Liver (tissue), 9 donors: Measurements from ENCODE around the gene ZNF329. TPM values are rescaled to one million over a fixed set of nuclear protein-coding genes. Genes with fewer than 3 reads are reported as not detected.

ENCODE experiments used
- DNase-seq: peaks from one replicate; pipeline ENCODE4 v3.0.0-alpha.2; 2017; ENCODE audit warnings: low spot score
- H3K27ac ChIP-seq, 2 donors: one replicate each; pipeline ENCODE4 v1.7.0; 2013; ENCODE audit warnings: inconsistent platforms in 2 of 2, low read length in 2 of 2, control low read depth in 1 of 2, low read depth in 1 of 2, mild to moderate bottlenecking in 1 of 2
- H3K27me3 ChIP-seq, 4 donors: one replicate each; pipeline versions ENCODE4 v1.6.1 to v1.7.0; 2013; ENCODE audit warnings: low read length in 3 of 4, inconsistent platforms in 1 of 4, mild to moderate bottlenecking in 1 of 4, moderate library complexity in 1 of 4; ENCODE audit not compliant: control insufficient read depth in 4 of 4, insufficient read depth in 4 of 4
- H3K36me3 ChIP-seq, 4 donors: one replicate each; pipeline versions ENCODE4 v1.6.1 to v1.7.0; 2013; ENCODE audit warnings: low read length in 3 of 4, mild to moderate bottlenecking in 3 of 4, low read depth in 1 of 4, moderate library complexity in 1 of 4; ENCODE audit not compliant: control insufficient read depth in 4 of 4, insufficient read depth in 3 of 4
- H3K4me1 ChIP-seq, 4 donors: one replicate each; pipeline versions ENCODE4 v1.6.1 to v1.7.0; 2013; ENCODE audit warnings: low read length in 3 of 4, mild to moderate bottlenecking in 3 of 4, moderate library complexity in 1 of 4; ENCODE audit not compliant: control insufficient read depth in 4 of 4, insufficient read depth in 4 of 4
- H3K4me3 ChIP-seq, 3 donors: one replicate each; pipeline versions ENCODE4 v1.6.1 to v1.7.0; 2013; ENCODE audit warnings: low read length in 3 of 3, control low read depth in 1 of 3, low read depth in 1 of 3, mild to moderate bottlenecking in 1 of 3
- H3K9ac ChIP-seq, 2 donors: one replicate each; pipeline ENCODE4 v1.7.0; 2013; ENCODE audit warnings: low read length in 2 of 2, mild to moderate bottlenecking in 2 of 2, moderate library complexity in 2 of 2, control low read depth in 1 of 2, low read depth in 1 of 2
- H3K9me3 ChIP-seq, 4 donors: one replicate each; pipeline versions ENCODE4 v1.6.1 to v1.7.0; 2013; ENCODE audit warnings: low read length in 3 of 4; ENCODE audit not compliant: control insufficient read depth in 4 of 4
- CTCF ChIP-seq: fragments of 150-350 bp; IDR thresholded peaks from 2 replicates; pipeline ENCODE4 v1.5.1; 2017; ENCODE audit warnings: improper control_type of control experiment, low read depth, low read length; ENCODE audit not compliant: missing input control
- EGR1 ChIP-seq, 2 donors: IDR thresholded peaks; 2 replicates each; pipeline ENCODE4 v1.6.1; 2016 to 2018; ENCODE audit warnings: antibody characterized with exemption in 2 of 2, low read depth in 2 of 2
- FOXA1 ChIP-seq: IDR thresholded peaks from 2 replicates; pipeline ENCODE4 v1.6.1; 2016; ENCODE audit warnings: antibody characterized with exemption
- FOXA2 ChIP-seq: IDR thresholded peaks from 2 replicates; pipeline ENCODE4 v1.6.1; 2016; ENCODE audit warnings: antibody characterized with exemption
- HNF4A ChIP-seq, 2 donors: conservative IDR thresholded peaks; 2 replicates each; pipeline ENCODE4 v1.6.1; 2016; ENCODE audit warnings: antibody characterized with exemption in 2 of 2, mild to moderate bottlenecking in 2 of 2
- HNF4G ChIP-seq: IDR thresholded peaks from 2 replicates; pipeline ENCODE4 v1.6.1; 2016; ENCODE audit warnings: antibody characterized with exemption
- MAX ChIP-seq: IDR thresholded peaks from 2 replicates; pipeline ENCODE4 v1.6.1; 2016; ENCODE audit warnings: antibody characterized with exemption
- NR2F2 ChIP-seq: IDR thresholded peaks from 2 replicates; pipeline ENCODE4 v1.6.1; 2016; ENCODE audit warnings: antibody characterized with exemption
- RAD21 ChIP-seq, 2 donors: IDR thresholded peaks; 2 replicates each; pipeline ENCODE4 v1.6.1; 2016; ENCODE audit warnings: antibody characterized with exemption in 2 of 2, mild to moderate bottlenecking in 2 of 2
- RXRA ChIP-seq, 2 donors: IDR thresholded peaks; 2 replicates each; pipeline ENCODE4 v1.6.1; 2017 to 2018; ENCODE audit warnings: antibody characterized with exemption in 2 of 2, mild to moderate bottlenecking in 1 of 2
- SP1 ChIP-seq: IDR thresholded peaks from 2 replicates; pipeline ENCODE4 v1.6.1; 2018; ENCODE audit warnings: antibody characterized with exemption, mild to moderate bottlenecking
- TAF1 ChIP-seq: conservative IDR thresholded peaks from 2 replicates; pipeline ENCODE4 v1.6.1; 2016; ENCODE audit warnings: antibody characterized with exemption, mild to moderate bottlenecking
- YY1 ChIP-seq: IDR thresholded peaks from 2 replicates; pipeline ENCODE4 v1.6.1; 2016; ENCODE audit warnings: antibody characterized with exemption, mild to moderate bottlenecking
- ZBTB33 ChIP-seq: IDR thresholded peaks from 2 replicates; pipeline ENCODE4 v1.6.1; 2016; ENCODE audit warnings: antibody characterized with exemption
- WGBS: extraction: QIAGEN DNeasy Blood & Tissue Kit; methylation state at CpG from one replicate; pipeline ENCODE4 v1.1.7; 2013; 5-methylcytosine and 5-hydroxymethylcytosine counted together
- polyA plus RNA-seq, 2 donors: library from polyadenylated mRNA; stranded (reverse) in 1 of 2; unstranded in 1 of 2; fragments of 200-250 nt in 1 of 2; fragments of >200 nt in 1 of 2; fragmentation: Nextera tagmentation in 1 of 2; extraction: Ambion mirVana in 1 of 2; gene quantifications; one replicate each; pipeline versions ENCODE4 v1.2.1 to v1.2.3, GENCODE V29; 2013 to 2015
- total RNA-seq, 2 donors: library from RNA; depleted of rRNA; stranded (reverse); fragments of >200 nt; gene quantifications; one replicate each; pipeline ENCODE4 v1.2.3, GENCODE V29; 2014
- donor health status: healthy.
- donor health status: healthy.
- donor health status: healthy.
- donor health status: healthy.
- donor health status: healthy.

Gene ZNF329
- total and polyA plus RNA-seq, 4 donors: 1.2 to 6.8 (median 3.8) TPM

GRCh38 chr19:58097349-58097748 lies 53.2 kb downstream of the ZNF329 start:
- TF ChIP-seq SP1 (no peak), RAD21 (IDR thresholded peaks at IDR 0.05) (no peak), RXRA (IDR thresholded peaks at IDR 0.05) (no peak)
- Histone ChIP-seq H3K4me3 (peak overlapping the region; percentile 27 to 92 (median 38)), H3K27ac (no peak overlapping the region), H3K9me3 (peaks cover 17 to 32% (median 24%) of the 10 kb centered on the region in 4 donors), H3K9ac (no peak overlapping the region), H3K27me3 (no peaks in the 10 kb centered on the region), H3K36me3 (no peaks in the 10 kb centered on the region), H3K4me1 (peaks cover 0 to 6% (median 3%) of the 10 kb centered on the region in 4 donors)
- DNase-seq: no peak
- WGBS: 53% methylated on average over 8 of the region's 8 CpGs

GRCh38 chr19:58096884-58097283 lies 53.7 kb downstream of the ZNF329 start:
- DNase-seq: no peak

GRCh38 chr19:58095328-58095727 lies 55.3 kb downstream of the ZNF329 start:
- peak overlapping the region in 1 of 3 donors; percentile 6 for H3K4me3 ChIP-seq
- 95% methylated on average over 10 of the region's 10 CpGs for WGBS
- no peaks in the 10 kb centered on the region for H3K27me3 ChIP-seq
- no peak overlapping the region for H3K27ac ChIP-seq
- peaks cover 0 to 6% (median 3%) of the 10 kb centered on the region in 4 donors for H3K4me1 ChIP-seq
- no peak for DNase-seq
- peaks cover 20 to 29% (median 26%) of the 10 kb centered on the region in 4 donors for H3K9me3 ChIP-seq
- no peak overlapping the region for H3K9ac ChIP-seq
- no peaks in the 10 kb centered on the region for H3K36me3 ChIP-seq
- TF ChIP-seq SP1: no peak
- no peak for TF ChIP-seq HNF4G
- no peak for TF ChIP-seq RXRA (IDR thresholded peaks at IDR 0.05)
- TF ChIP-seq RAD21 (IDR thresholded peaks at IDR 0.05): no peak
- no peak for TF ChIP-seq TAF1
- no peak for TF ChIP-seq MAX
- no peak for TF ChIP-seq NR2F2
- TF ChIP-seq EGR1 (IDR thresholded peaks at IDR 0.05; ENCODE audit: low read depth in 2 of 2): no peak
- TF ChIP-seq FOXA2: no peak
- no peak for TF ChIP-seq YY1
- no peak for TF ChIP-seq FOXA1
- no peak for TF ChIP-seq HNF4A (conservative IDR thresholded peaks at IDR 0.05)
- TF ChIP-seq ZBTB33: no peak

More at GRCh38 chr19:58096884-58097283, 53.7 kb downstream of the ZNF329 start:
- 90% methylated on average over 13 of the region's 13 CpGs for WGBS
- TF ChIP-seq YY1: no peak
- TF ChIP-seq FOXA1: no peak
- TF ChIP-seq CTCF: no peak
- TF ChIP-seq EGR1 (IDR thresholded peaks at IDR 0.05; ENCODE audit: low read depth in 2 of 2): no peak
- no peak for TF ChIP-seq ZBTB33
- H3K36me3 ChIP-seq: no peaks in the 10 kb centered on the region
- no peak overlapping the region for H3K27ac ChIP-seq
- H3K27me3 ChIP-seq: no peaks in the 10 kb centered on the region
- peaks cover 13 to 29% (median 23%) of the 10 kb centered on the region in 4 donors for H3K9me3 ChIP-seq
- peaks cover 0 to 6% (median 3%) of the 10 kb centered on the region in 4 donors for H3K4me1 ChIP-seq
- peak overlapping the region in 2 of 3 donors; percentile 27 to 38 for H3K4me3 ChIP-seq
- H3K9ac ChIP-seq: no peak overlapping the region
